Small intestine (tissue), 7 donors: ENCODE results near the gene GPR173. TPM values are rescaled to one million over a fixed set of nuclear protein-coding genes. Genes with fewer than 3 reads are reported as not detected.

Experiments
- DNase-seq, 2 donors: peaks; one replicate each; pipeline versions ENCODE4 v3.0.0 to v3.0.0-alpha.2; 2013
- FAIRE-seq: peaks from 2 replicates; lab custom pipeline; 2012; peaks lifted over from hg19 to GRCh38; lab: Jason Lieb, UNC
- H3K27ac ChIP-seq, 3 donors: one replicate each; pipeline ENCODE4 v1.5.1; 2013; ENCODE audit warnings: low read length in 2 of 3, mild to moderate bottlenecking in 2 of 3, control low read depth in 1 of 3, inconsistent platforms in 1 of 3, low read depth in 1 of 3, moderate library complexity in 1 of 3
- H3K27me3 ChIP-seq, 3 donors: one replicate each; pipeline ENCODE4 v1.6.1; 2013; ENCODE audit warnings: low read length in 3 of 3, inconsistent platforms in 1 of 3; ENCODE audit not compliant: control insufficient read depth in 3 of 3, insufficient read depth in 3 of 3
- H3K36me3 ChIP-seq, 3 donors: one replicate each; pipeline ENCODE4 v1.6.1; 2013; ENCODE audit warnings: low read length in 3 of 3, inconsistent platforms in 1 of 3, low read depth in 1 of 3, mild to moderate bottlenecking in 1 of 3, moderate library complexity in 1 of 3; ENCODE audit not compliant: control insufficient read depth in 3 of 3, insufficient read depth in 2 of 3
- H3K4me1 ChIP-seq, 3 donors: one replicate each; pipeline ENCODE4 v1.6.1; 2013; ENCODE audit warnings: low read length in 2 of 3, inconsistent platforms in 1 of 3, low read depth in 1 of 3, mild to moderate bottlenecking in 1 of 3, moderate library complexity in 1 of 3; ENCODE audit not compliant: control insufficient read depth in 3 of 3, insufficient read depth in 2 of 3
- H3K4me3 ChIP-seq, 3 donors: one replicate each; pipeline ENCODE4 v1.5.1; 2013; ENCODE audit warnings: low read length in 3 of 3, control low read depth in 1 of 3, inconsistent platforms in 1 of 3, low read depth in 1 of 3, mild to moderate bottlenecking in 1 of 3, moderate library complexity in 1 of 3
- H3K9me3 ChIP-seq, 2 donors: one replicate each; pipeline ENCODE4 v1.6.1; 2013; ENCODE audit warnings: low read depth in 1 of 2, low read length in 1 of 2; ENCODE audit not compliant: control insufficient read depth in 2 of 2, insufficient read depth in 1 of 2
- WGBS, 3 donors: extraction: QIAGEN DNeasy Blood & Tissue Kit; methylation state at CpG; one replicate each; pipeline ENCODE4 v1.1.7; 2013; 5-methylcytosine and 5-hydroxymethylcytosine counted together
- polyA plus RNA-seq, 4 donors: library from polyadenylated mRNA; stranded (reverse) in 3 of 4; unstranded in 1 of 4; fragments of 200-250 nt in 3 of 4; fragments of 120-200 nt in 1 of 4; gene quantifications; one replicate each; pipeline versions ENCODE4 v1.2.1 to v1.2.3, GENCODE V29; 2013
- donor health status: healthy with polysubstance abuse.
- donor health status: control.
- donor health status: control.
- donor health status: Bipolar disorder and iron deficiency.
- donor health status: healthy.

GPR173 gene
- polyA plus RNA-seq, 4 donors: 0.27 to 3.5 (median 1.5) TPM; not detected in 1

DNA sequence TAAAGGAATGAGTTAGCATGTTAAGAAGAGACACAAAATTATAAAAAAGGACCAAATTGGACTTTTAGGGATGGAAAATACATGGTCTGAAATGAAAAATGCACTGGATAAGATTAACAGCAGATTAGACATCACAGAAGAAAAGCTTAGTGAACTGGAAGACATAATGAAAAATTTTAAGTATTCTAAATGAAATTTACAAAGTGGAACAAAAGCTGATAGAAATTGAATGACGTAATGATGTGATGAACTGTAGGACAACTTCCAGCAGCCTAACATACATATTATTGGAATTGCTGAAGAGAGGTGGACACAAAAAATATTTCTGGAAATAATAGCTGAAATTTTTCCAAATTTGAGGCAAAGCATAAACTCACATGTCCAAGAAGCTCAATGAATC is 39.6 kb upstream of the GPR173 start:
- 94 to 100% (median 97%) methylated on average over 1 of the region's 1 CpG for WGBS, 3 donors
- no peak overlapping the region for H3K4me3 ChIP-seq
- DNase-seq (no peak), FAIRE-seq (no peak)
- H3K9me3 ChIP-seq: peaks cover 0 to 3% of the 10 kb centered on the region in 2 donors
- H3K36me3 ChIP-seq: no peaks in the 10 kb centered on the region
- no peak overlapping the region for H3K27ac ChIP-seq
- H3K27me3 ChIP-seq: no peaks in the 10 kb centered on the region
- H3K4me1 ChIP-seq: no peaks in the 10 kb centered on the region

- peak in 1 of 2 donors; percentile 68 for DNase-seq
- Histone ChIP-seq H3K4me1 (no peaks in the 10 kb centered on the region), H3K27ac (no peak overlapping the region), H3K9me3 (peaks cover 0 to 3% of the 10 kb centered on the region in 2 donors), H3K36me3 (no peaks in the 10 kb centered on the region), H3K27me3 (no peaks in the 10 kb centered on the region), H3K4me3 (no peak overlapping the region)
- 9 to 69% (median 47%) methylated on average over 1 of the region's 1 CpG for WGBS, 3 donors
- FAIRE-seq: no peak
Measured at GRCh38 chrX:53013291-53013690, 35.3 kb upstream of the GPR173 start.

DNA sequence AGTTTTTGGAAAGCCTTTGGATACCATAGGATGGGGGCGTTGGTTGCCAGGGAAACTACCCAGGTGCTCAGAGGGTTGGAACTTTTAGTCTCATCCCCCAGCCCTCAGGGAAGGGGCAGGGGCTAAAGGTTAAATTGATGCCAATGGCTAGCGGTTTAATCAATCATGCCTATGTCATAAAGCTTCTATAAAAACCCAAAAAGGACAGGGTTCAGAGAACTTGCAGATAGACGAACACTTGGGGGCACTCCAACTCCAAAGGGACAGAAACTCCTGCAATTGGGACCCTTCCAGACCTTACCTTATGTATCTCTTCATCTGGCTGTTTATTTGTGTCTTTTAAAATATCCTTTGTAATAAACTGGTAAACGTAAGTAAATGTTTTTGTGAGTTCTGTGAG is 30.0 kb upstream of the GPR173 start:
- H3K36me3 ChIP-seq: no peaks in the 10 kb centered on the region
- no peaks in the 10 kb centered on the region for H3K9me3 ChIP-seq
- no peaks in the 10 kb centered on the region for H3K27me3 ChIP-seq
- no peak for DNase-seq
- no peaks in the 10 kb centered on the region for H3K4me1 ChIP-seq
- H3K4me3 ChIP-seq: no peak overlapping the region
- 9 to 33% (median 16%) methylated on average over 4 of the region's 4 CpGs for WGBS, 3 donors
- no peak for FAIRE-seq
- no peak overlapping the region for H3K27ac ChIP-seq

GRCh38 chrX:53022381-53022780 is 26.2 kb upstream of the GPR173 start:
- no peak for FAIRE-seq

GRCh38 chrX:53028678-53029077 is 19.9 kb upstream of the GPR173 start:
- DNase-seq (no peak), FAIRE-seq (no peak)
- Histone ChIP-seq H3K9me3 (no peaks in the 10 kb centered on the region), H3K4me1 (no peaks in the 10 kb centered on the region), H3K4me3 (no peak overlapping the region), H3K36me3 (no peaks in the 10 kb centered on the region), H3K27ac (no peak overlapping the region), H3K27me3 (no peaks in the 10 kb centered on the region)
- 72 to 90% (median 74%) methylated on average over 1 of the region's 1 CpG for WGBS, 3 donors

More at GRCh38 chrX:53022381-53022780, 26.2 kb upstream of the GPR173 start:
- Histone ChIP-seq H3K27ac (no peak overlapping the region), H3K4me3 (no peak overlapping the region), H3K9me3 (no peaks in the 10 kb centered on the region), H3K27me3 (no peaks in the 10 kb centered on the region), H3K4me1 (no peaks in the 10 kb centered on the region), H3K36me3 (no peaks in the 10 kb centered on the region)
- WGBS, 3 donors: 13 to 47% (median 32%) methylated on average over 4 to 8 of the region's 8 CpGs
- no peak for DNase-seq

GRCh38 chrX:53031380-53031779 is 17.2 kb upstream of the GPR173 start:
- Histone ChIP-seq H3K27ac (no peak overlapping the region), H3K4me1 (no peaks in the 10 kb centered on the region), H3K27me3 (no peaks in the 10 kb centered on the region), H3K4me3 (no peak overlapping the region), H3K9me3 (no peaks in the 10 kb centered on the region), H3K36me3 (no peaks in the 10 kb centered on the region)
- FAIRE-seq (no peak), DNase-seq (peak in 1 of 2 donors; percentile 23)
- WGBS, 3 donors: 14 to 32% (median 30%) methylated on average over 4 of the region's 4 CpGs

- Histone ChIP-seq H3K36me3 (no peaks in the 10 kb centered on the region), H3K27ac (no peak overlapping the region), H3K4me1 (no peaks in the 10 kb centered on the region), H3K9me3 (no peaks in the 10 kb centered on the region), H3K4me3 (no peak overlapping the region), H3K27me3 (no peaks in the 10 kb centered on the region)
- 65 to 75% (median 68%) methylated on average over 5 of the region's 5 CpGs for whole genome bisulfite sequencing, 3 donors
- FAIRE-seq: no peak
- no peak for DNase-seq
Measured at GRCh38 chrX:53036149-53036548, 12.4 kb upstream of the GPR173 start.

- Histone ChIP-seq H3K4me3 (no peak overlapping the region), H3K27me3 (peaks cover 0 to 2% (median 0%) of the 10 kb centered on the region in 3 donors), H3K36me3 (no peaks in the 10 kb centered on the region), H3K4me1 (no peaks in the 10 kb centered on the region), H3K27ac (no peak overlapping the region), H3K9me3 (no peaks in the 10 kb centered on the region)
- FAIRE-seq (no peak), DNase-seq (no peak)
- 45 to 62% (median 61%) methylated on average over 4 of the region's 4 CpGs for WGBS, 3 donors
Measured at GRCh38 chrX:53039236-53039635, 9.4 kb upstream of the GPR173 start.

DNA sequence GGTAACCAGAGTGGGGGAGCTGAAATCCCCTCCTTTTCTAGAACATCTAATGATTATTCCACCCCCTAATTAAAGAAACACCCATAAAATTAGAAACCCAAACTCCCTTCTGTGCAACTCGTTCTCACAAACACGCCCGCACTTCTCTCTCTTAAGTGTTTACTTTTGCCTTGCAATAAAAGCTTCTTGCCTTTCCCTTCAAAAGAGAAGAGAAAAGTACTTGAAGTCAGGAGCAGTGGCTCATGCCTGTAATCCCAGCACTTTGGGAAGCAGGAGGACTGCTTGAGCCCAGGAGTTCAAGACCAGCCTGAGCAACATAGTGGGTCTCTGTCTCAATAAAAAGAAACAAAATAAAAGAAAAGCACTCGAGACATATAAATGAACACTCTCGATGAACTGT is 3.6 kb upstream of the GPR173 start:
- FAIRE-seq: no peak
- H3K4me3 ChIP-seq: no peak overlapping the region
- no peaks in the 10 kb centered on the region for H3K4me1 ChIP-seq
- DNase-seq: no peak
- H3K9me3 ChIP-seq: no peaks in the 10 kb centered on the region
- H3K36me3 ChIP-seq: no peaks in the 10 kb centered on the region
- 55 to 58% (median 56%) methylated on average over 5 of the region's 5 CpGs for WGBS, 3 donors
- H3K27ac ChIP-seq: no peak overlapping the region
- H3K27me3 ChIP-seq: peaks cover 0 to 2% (median 0%) of the 10 kb centered on the region in 3 donors
